ENCODE measurements around the gene GFRAL.
"Not testable (repeated sequence)": the region's sequence is repeated elsewhere in the genome, so short reads cannot be mapped to it uniquely, and the experiment has no call there.

Gene GFRAL

GRCh38 chr6:55327169-55327568 is at the start of gene GFRAL:
TSS of gene GFRAL (plus strand) at chr6:55327469. CDS start at chr6:55327555, 86 bp downstream.
- DNase-seq, result no peak

- DNase-seq, result no peak
Observed at GRCh38 chr6:55277646-55278045, 49.6 kb upstream of the GFRAL start.

- DNase-seq, result no peak
Observed at GRCh38 chr6:55281215-55281614, 46.1 kb upstream of the GFRAL start.

GRCh38 chr6:55282115-55282514 is 45.2 kb upstream of the GFRAL start:
- no peak for DNase-seq

GRCh38 chr6:55286824-55287223 is 40.4 kb upstream of the GFRAL start:
- no peak for DNase-seq

GRCh38 chr6:55290736-55291135 is 36.5 kb upstream of the GFRAL start:
- no peak for DNase-seq

GRCh38 chr6:55293116-55293515 is 34.2 kb upstream of the GFRAL start:
- no peak for DNase-seq

GRCh38 chr6:55297214-55297613 is 30.1 kb upstream of the GFRAL start:
- not testable (repeated sequence) for DNase-seq

GRCh38 chr6:55299286-55299985 is 27.8 kb upstream of the GFRAL start:
- no peak for DNase-seq

GRCh38 chr6:55304747-55305146 is 22.5 kb upstream of the GFRAL start:
- no peak for DNase-seq

- no peak for DNase-seq
Observed at GRCh38 chr6:55319961-55320695, 7.1 kb upstream of the GFRAL start.

- DNase-seq, result no peak
Observed at GRCh38 chr6:55320696-55321086, 6.6 kb upstream of the GFRAL start.

GRCh38 chr6:55377150-55377549 is 49.9 kb downstream of the GFRAL start:
- no peak for DNase-seq

GRCh38 chr6:55379471-55379870 is 52.2 kb downstream of the GFRAL start:
- no peak for DNase-seq

GRCh38 chr6:55379895-55380294 is 52.6 kb downstream of the GFRAL start:
- no peak for DNase-seq

- no peak for DNase-seq
Observed at GRCh38 chr6:55388211-55388610, 60.9 kb downstream of the GFRAL start.

- DNase-seq, result no peak
Observed at GRCh38 chr6:55395871-55396270, 68.6 kb downstream of the GFRAL start.

- DNase-seq, result no peak
Observed at GRCh38 chr6:55397986-55398385, 70.7 kb downstream of the GFRAL start.

- no peak for DNase-seq
Observed at GRCh38 chr6:55399351-55399750, 72.1 kb downstream of the GFRAL start.

GRCh38 chr6:55405474-55406235 is 78.4 kb downstream of the GFRAL start:
- no peak for DNase-seq

GRCh38 chr6:55410674-55411073 is 83.4 kb downstream of the GFRAL start:
- no peak for DNase-seq

GRCh38 chr6:55423933-55424332 is 96.7 kb downstream of the GFRAL start:
- DNase-seq, result no peak

GRCh38 chr6:55433446-55434130 is 106.3 kb downstream of the GFRAL start:
- no peak for DNase-seq

Measured in NCI-H2081 treated with DMSO at 0.1 percent for 48 hours (cell line).